Panc1 (cell line): ENCODE results near the gene LONP1. TPM values are rescaled to one million over a fixed set of nuclear protein-coding genes. Genes with fewer than 3 reads are reported as not detected.

Experiments used
- ATAC-seq: fragments of 200-7000 bp; cut with Tn5 transposase; 2 replicates; pipeline ENCODE4 v1.9.1; 2020; ENCODE audit warnings: mild to moderate bottlenecking, moderate library complexity
- BruUV-seq: library from RNA; stranded (reverse); fragments of 400-500 nt; replicated peaks from 2 replicates; lab custom pipeline; 2021; lab: Mats Ljungman, UMichigan
- CTCF ChIA-PET: fragments of 300-600 bp; sonication (Branson Sonifier 250); formaldehyde crosslinking; loops from one replicate; lab custom pipeline; 2022; ENCODE audit warnings: antibody characterized with exemption; lab: Charles Lee
- POLR2A ChIA-PET: fragments of 300-600 bp; sonication (Branson Sonifier 250); formaldehyde crosslinking; loops from one replicate; lab custom pipeline; 2022; ENCODE audit warnings: antibody characterized with exemption; lab: Charles Lee
- DNase-seq: peaks from one replicate; pipeline ENCODE4 v3.0.0-alpha.2; 2010; ENCODE audit warnings: low read depth, low spot score
- H3K27ac ChIP-seq: 2 replicates; pipeline ENCODE4 v1.5.1; 2011; ENCODE audit warnings: mild to moderate bottlenecking, low read length, inconsistent platforms
- H3K27me3 ChIP-seq: fragments of 200-500 bp; sonication (Bioruptor generic); 2 replicates; pipeline ENCODE4 v1.6.0; 2014; ENCODE audit warnings: low read length, inconsistent platforms; ENCODE audit not compliant: control insufficient read depth, insufficient read depth
- H3K36me3 ChIP-seq: fragments of 200-500 bp; sonication (Bioruptor generic); 2 replicates; pipeline ENCODE4 v1.5.1; 2014; ENCODE audit warnings: inconsistent platforms, mild to moderate bottlenecking, low read length, moderate library complexity; ENCODE audit not compliant: control insufficient read depth, insufficient read depth
- H3K4me1 ChIP-seq: 2 replicates; pipeline ENCODE4 v1.5.1; 2011; ENCODE audit warnings: inconsistent platforms, mild to moderate bottlenecking, low read length, moderate library complexity; ENCODE audit not compliant: control insufficient read depth, insufficient read depth
- H3K4me3 ChIP-seq, 2 experiments: 2 replicates each; pipeline ENCODE4 v1.5.1; 2011 to 2012; ENCODE audit warnings: low read depth in 2 of 2, low read length in 2 of 2, mild to moderate bottlenecking in 2 of 2, inconsistent platforms in 1 of 2, moderate library complexity in 1 of 2
- H3K9me3 ChIP-seq: fragments of 200-500 bp; sonication (Bioruptor generic); 2 replicates; pipeline ENCODE4 v1.5.1; 2014; ENCODE audit warnings: low read depth, mild to moderate bottlenecking, inconsistent platforms, low read length, moderate library complexity; ENCODE audit not compliant: control insufficient read depth, insufficient read depth
- POLR2AphosphoS5 ChIP-seq: IDR thresholded peaks from 2 replicates; pipeline ENCODE4 v1.6.1; 2012; ENCODE audit warnings: mild to moderate bottlenecking, low read depth, low read length, moderate library complexity
- SIN3A ChIP-seq: IDR thresholded peaks from 2 replicates; pipeline ENCODE4 v1.6.1; 2012; ENCODE audit warnings: low read depth, mild to moderate bottlenecking, low read length, moderate library complexity, borderline replicate concordance; ENCODE audit not compliant: insufficient read depth
- TCF7L2 ChIP-seq: IDR thresholded peaks from 2 replicates; pipeline ENCODE4 v1.6.1; 2011; ENCODE audit warnings: mild to moderate bottlenecking, low read depth, low read length, inconsistent platforms
- in situ Hi-C: cut with HindIII; loops from 2 replicates; pipeline ENCODE4 v1.10.0; 2016; ENCODE audit warnings: low sequenced_read_pairs, low pct_unique_long_range_greater_than_20kb
- intact Hi-C: fragments of 100-400 bp; cut with micrococcal nuclease; formaldehyde crosslinking; loops from one replicate; pipeline ENCODE4 v1.10.0; 2022; ENCODE audit not compliant: unreplicated experiment
- total RNA-seq: library from RNA; stranded (reverse); gene quantifications from one replicate; pipeline ENCODE4 v1.2.1, GENCODE V29; 2021; ENCODE audit not compliant: unreplicated experiment
- TF ChIP-seq, protein P1 (sequence below): fragments of 450-650 bp; IDR thresholded peaks from 2 replicates; pipeline ENCODE4 v1.5.1; 2017; ENCODE audit warnings: mild to moderate bottlenecking
- TF ChIP-seq, protein P2 (sequence below), 2 experiments: IDR thresholded peaks; 2 replicates each; pipeline ENCODE4 v1.6.1; 2011 to 2012; ENCODE audit warnings: low read depth in 2 of 2, control low read depth in 1 of 2, low read length in 1 of 2, mild to moderate bottlenecking in 1 of 2, moderate library complexity in 1 of 2; ENCODE audit not compliant: insufficient read depth in 1 of 2

LONP1 gene
- total RNA-seq, 1 experiment from 2014 or later = 93.0 TPM

GRCh38 chr19:5686647-5687359 lies 33.1 kb downstream of the LONP1 start:
- H3K4me3 ChIP-seq = peak overlapping the region; percentile 46 to 50
- in situ Hi-C loops = no loop called here
- intact Hi-C loops = no loop called here
- H3K4me1 ChIP-seq = no peaks in the 10 kb centered on the region
- POLR2A ChIA-PET = no interaction called here
- peaks cover 7% of the 10 kb centered on the region; the same call in 1 of the 2 replicates for H3K36me3 ChIP-seq
- DNase-seq (peak; percentile 60), ATAC-seq (peak; percentile 81)
- TF ChIP-seq SIN3A (no peak), TCF7L2 (no peak), POLR2AphosphoS5 (no peak)
- TF ChIP-seq, protein P1, sequence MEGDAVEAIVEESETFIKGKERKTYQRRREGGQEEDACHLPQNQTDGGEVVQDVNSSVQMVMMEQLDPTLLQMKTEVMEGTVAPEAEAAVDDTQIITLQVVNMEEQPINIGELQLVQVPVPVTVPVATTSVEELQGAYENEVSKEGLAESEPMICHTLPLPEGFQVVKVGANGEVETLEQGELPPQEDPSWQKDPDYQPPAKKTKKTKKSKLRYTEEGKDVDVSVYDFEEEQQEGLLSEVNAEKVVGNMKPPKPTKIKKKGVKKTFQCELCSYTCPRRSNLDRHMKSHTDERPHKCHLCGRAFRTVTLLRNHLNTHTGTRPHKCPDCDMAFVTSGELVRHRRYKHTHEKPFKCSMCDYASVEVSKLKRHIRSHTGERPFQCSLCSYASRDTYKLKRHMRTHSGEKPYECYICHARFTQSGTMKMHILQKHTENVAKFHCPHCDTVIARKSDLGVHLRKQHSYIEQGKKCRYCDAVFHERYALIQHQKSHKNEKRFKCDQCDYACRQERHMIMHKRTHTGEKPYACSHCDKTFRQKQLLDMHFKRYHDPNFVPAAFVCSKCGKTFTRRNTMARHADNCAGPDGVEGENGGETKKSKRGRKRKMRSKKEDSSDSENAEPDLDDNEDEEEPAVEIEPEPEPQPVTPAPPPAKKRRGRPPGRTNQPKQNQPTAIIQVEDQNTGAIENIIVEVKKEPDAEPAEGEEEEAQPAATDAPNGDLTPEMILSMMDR = peak; percentile 93
- TF ChIP-seq, protein P2, sequence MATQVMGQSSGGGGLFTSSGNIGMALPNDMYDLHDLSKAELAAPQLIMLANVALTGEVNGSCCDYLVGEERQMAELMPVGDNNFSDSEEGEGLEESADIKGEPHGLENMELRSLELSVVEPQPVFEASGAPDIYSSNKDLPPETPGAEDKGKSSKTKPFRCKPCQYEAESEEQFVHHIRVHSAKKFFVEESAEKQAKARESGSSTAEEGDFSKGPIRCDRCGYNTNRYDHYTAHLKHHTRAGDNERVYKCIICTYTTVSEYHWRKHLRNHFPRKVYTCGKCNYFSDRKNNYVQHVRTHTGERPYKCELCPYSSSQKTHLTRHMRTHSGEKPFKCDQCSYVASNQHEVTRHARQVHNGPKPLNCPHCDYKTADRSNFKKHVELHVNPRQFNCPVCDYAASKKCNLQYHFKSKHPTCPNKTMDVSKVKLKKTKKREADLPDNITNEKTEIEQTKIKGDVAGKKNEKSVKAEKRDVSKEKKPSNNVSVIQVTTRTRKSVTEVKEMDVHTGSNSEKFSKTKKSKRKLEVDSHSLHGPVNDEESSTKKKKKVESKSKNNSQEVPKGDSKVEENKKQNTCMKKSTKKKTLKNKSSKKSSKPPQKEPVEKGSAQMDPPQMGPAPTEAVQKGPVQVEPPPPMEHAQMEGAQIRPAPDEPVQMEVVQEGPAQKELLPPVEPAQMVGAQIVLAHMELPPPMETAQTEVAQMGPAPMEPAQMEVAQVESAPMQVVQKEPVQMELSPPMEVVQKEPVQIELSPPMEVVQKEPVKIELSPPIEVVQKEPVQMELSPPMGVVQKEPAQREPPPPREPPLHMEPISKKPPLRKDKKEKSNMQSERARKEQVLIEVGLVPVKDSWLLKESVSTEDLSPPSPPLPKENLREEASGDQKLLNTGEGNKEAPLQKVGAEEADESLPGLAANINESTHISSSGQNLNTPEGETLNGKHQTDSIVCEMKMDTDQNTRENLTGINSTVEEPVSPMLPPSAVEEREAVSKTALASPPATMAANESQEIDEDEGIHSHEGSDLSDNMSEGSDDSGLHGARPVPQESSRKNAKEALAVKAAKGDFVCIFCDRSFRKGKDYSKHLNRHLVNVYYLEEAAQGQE (IDR thresholded peaks at IDR 0.05; ENCODE audit: insufficient read depth in 1 of 2, low read depth in 2 of 2, low read length in 1 of 2) = no peak
- H3K27ac ChIP-seq = peak overlapping the region; percentile 23; the same call in 1 of the 2 replicates
- H3K9me3 ChIP-seq = no peaks in the 10 kb centered on the region
- no TSS peak for BruUV-seq
- H3K27me3 ChIP-seq = no peaks in the 10 kb centered on the region
- CTCF ChIA-PET = no interaction called here

GRCh38 chr19:5686326-5686646 lies 33.7 kb downstream of the LONP1 start:
- Histone ChIP-seq H3K4me1 (no peaks in the 10 kb centered on the region), H3K27ac (no peak overlapping the region), H3K36me3 (peaks cover 7% of the 10 kb centered on the region; the same call in 1 of the 2 replicates), H3K9me3 (no peaks in the 10 kb centered on the region), H3K27me3 (no peaks in the 10 kb centered on the region), H3K4me3 (peak overlapping the region; percentile 46 to 50)
- in situ Hi-C loops (no loop called here), intact Hi-C loops (no loop called here)
- no peak for DNase-seq
- no peak for ATAC-seq
- BruUV-seq = no TSS peak
- CTCF ChIA-PET = no interaction called here
- POLR2A ChIA-PET = no interaction called here
- TF ChIP-seq TCF7L2 = no peak
